Measurements from ENCODE around the gene IFT88.

IFT88 gene

DNA sequence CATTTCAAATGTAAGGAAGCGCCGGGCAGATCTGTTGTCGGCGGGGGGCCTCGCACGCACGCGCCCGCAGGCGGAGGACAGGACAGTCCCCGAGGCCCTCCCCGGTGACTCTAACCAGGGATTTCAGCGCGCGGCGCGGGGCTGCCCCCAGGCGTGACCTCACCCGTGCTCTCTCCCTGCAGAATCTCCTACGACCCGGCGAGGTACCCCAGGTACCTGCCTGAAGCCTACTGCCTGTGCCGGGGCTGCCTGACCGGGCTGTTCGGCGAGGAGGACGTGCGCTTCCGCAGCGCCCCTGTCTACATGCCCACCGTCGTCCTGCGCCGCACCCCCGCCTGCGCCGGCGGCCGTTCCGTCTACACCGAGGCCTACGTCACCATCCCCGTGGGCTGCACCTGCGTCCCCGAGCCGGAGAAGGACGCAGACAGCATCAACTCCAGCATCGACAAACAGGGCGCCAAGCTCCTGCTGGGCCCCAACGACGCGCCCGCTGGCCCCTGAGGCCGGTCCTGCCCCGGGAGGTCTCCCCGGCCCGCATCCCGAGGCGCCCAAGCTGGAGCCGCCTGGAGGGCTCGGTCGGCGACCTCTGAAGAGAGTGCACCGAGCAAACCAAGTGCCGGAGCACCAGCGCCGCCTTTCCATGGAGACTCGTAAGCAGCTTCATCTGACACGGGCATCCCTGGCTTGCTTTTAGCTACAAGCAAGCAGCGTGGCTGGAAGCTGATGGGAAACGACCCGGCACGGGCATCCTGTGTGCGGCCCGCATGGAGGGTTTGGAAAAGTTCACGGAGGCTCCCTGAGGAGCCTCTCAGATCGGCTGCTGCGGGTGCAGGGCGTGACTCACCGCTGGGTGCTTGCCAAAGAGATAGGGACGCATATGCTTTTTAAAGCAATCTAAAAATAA lies 154.7 kb downstream of the IFT88 start:
- no peak overlapping the region for H3K14ac ChIP-seq (ENCODE audit: low read length)
- WGBS (ENCODE audit: extremely low coverage, insufficient coverage, insufficient read length), result no CpG with 5 or more reads among the region's 81 CpGs

DNA sequence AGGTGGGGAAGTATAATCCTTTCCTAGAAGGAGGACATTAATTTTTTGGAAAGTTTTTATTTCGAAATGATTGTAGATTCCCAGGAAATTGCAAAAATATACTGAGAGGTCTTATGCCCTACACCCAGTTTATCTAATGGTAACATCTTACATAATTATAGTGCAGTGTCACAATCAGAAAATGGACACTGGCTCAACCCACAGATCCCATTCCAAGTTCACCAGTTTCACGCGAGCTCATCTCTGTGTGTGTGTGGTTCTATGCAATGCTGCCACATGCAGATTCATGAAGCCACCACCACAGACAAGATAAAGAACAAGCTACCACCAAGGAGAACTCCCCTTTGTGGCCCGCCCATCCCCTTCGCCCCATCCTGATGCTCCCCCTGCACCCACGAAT lies 160.9 kb downstream of the IFT88 start:
- no peak overlapping the region for H3K9ac ChIP-seq (ENCODE audit: low read length)
- no CpG with 5 or more reads among the region's 6 CpGs for WGBS (ENCODE audit: extremely low coverage, insufficient coverage, insufficient read length)

More for the DNA sequence above, 154.7 kb downstream of the IFT88 start:
- Histone ChIP-seq H2BK120ac (ENCODE audit: insufficient read depth, low read length, poor library complexity) (no peak overlapping the region), H3K4ac (ENCODE audit: low read depth, low read length) (no peak overlapping the region), H3K27ac (ENCODE audit: low read depth, low read length) (no peak overlapping the region), H3K23ac (ENCODE audit: low read length) (no peak overlapping the region), H3K36me3 (ENCODE audit: control insufficient read depth in 1 of 2, insufficient read depth in 2 of 2, low read length in 2 of 2) (no peaks in the 10 kb centered on the region), H3K18ac (ENCODE audit: low read length) (no peak overlapping the region), H4K8ac (ENCODE audit: low read depth, low read length) (peak overlapping the region; percentile 1), H2AK5ac (ENCODE audit: low read length) (no peak overlapping the region), H3K4me3 (ENCODE audit: low read depth, low read length) (peak overlapping the region; percentile 66), H3K79me2 (ENCODE audit: control insufficient read depth, insufficient read depth, low read length, poor library complexity) (no peaks in the 10 kb centered on the region), H4K12ac (ENCODE audit: low read depth, low read length) (no peak overlapping the region), H3K4me2 (ENCODE audit: low read length) (peak overlapping the region; percentile 78), H3K27me3 (ENCODE audit: insufficient read depth, low read length) (no peaks in the 10 kb centered on the region), H3K9ac (ENCODE audit: low read length) (no peak overlapping the region), H2BK12ac (ENCODE audit: low read length) (no peak overlapping the region), H2AFZ (ENCODE audit: insufficient read depth, low read length, poor library complexity) (peak overlapping the region; percentile 51), H3K9me3 (ENCODE audit: insufficient read depth, low read depth, low read length) (peaks cover 8% of the 10 kb centered on the region), H3K4me1 (ENCODE audit: control insufficient read depth in 1 of 2, insufficient read depth in 2 of 2, low read length in 2 of 2) (peaks cover 8 to 13% of the 10 kb centered on the region in 2 experiments), H3K79me1 (ENCODE audit: low read length) (no peaks in the 10 kb centered on the region), H2BK5ac (ENCODE audit: low read depth, low read length, poor library complexity) (no peak overlapping the region), H4K91ac (ENCODE audit: low read depth, low read length) (no peak overlapping the region)
- peak; percentile 97 to 98 for DNase-seq

DNA sequence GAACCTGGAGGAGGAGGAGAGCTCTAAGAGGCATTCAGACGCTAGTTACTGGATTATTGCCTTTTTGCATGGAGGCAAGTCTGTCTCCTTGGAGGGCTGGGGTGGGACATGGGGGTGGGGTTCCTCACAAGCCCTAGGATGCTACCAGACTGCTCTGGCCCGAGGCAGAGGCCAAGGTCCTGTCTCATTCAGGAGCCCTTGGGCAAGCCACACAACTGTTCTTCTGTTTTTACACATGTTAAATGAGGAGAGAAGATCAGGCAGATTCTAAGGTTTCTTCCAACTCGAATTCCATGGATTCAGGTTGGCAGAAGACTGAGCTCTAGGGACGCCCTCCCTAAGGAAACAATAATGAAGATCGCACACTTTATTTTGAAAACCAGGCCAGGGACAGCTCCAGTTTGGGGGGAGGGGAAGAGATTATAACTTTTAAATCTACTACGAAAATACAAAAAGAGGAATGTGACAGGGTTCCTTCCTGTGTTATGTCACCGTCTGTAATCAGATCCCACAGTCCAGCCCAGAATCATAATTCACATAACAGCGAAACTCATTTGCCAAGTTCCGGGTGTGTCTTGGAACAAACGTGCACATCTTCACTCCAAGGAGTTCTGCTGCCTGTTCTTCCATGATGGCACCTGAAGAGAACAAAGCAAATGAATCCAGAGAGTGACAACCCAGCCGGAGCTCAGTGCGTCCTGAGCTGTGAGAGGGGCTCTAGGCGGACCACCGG lies 161.8 kb downstream of the IFT88 start:
- H2AK5ac ChIP-seq (ENCODE audit: low read length), result no peak overlapping the region
- H3K4ac ChIP-seq (ENCODE audit: low read depth, low read length), result no peak overlapping the region
- H3K4me1 ChIP-seq (ENCODE audit: control insufficient read depth in 1 of 2, insufficient read depth in 2 of 2, low read length in 2 of 2), result peaks cover 0 to 2% of the 10 kb centered on the region in 2 experiments
- H3K36me3 ChIP-seq (ENCODE audit: control insufficient read depth in 1 of 2, insufficient read depth in 2 of 2, low read length in 2 of 2), result no peaks in the 10 kb centered on the region
- H3K4me2 ChIP-seq (ENCODE audit: low read length), result no peak overlapping the region
- no peak overlapping the region for H2AFZ ChIP-seq (ENCODE audit: insufficient read depth, low read length, poor library complexity)
- peaks cover 5% of the 10 kb centered on the region for H3K9me3 ChIP-seq (ENCODE audit: insufficient read depth, low read depth, low read length)
- no peak overlapping the region for H3K18ac ChIP-seq (ENCODE audit: low read length)
- H3K4me3 ChIP-seq (ENCODE audit: low read depth, low read length), result no peak overlapping the region
- no peaks in the 10 kb centered on the region for H3K27me3 ChIP-seq (ENCODE audit: insufficient read depth, low read length)
- H3K27ac ChIP-seq (ENCODE audit: low read depth, low read length), result no peak overlapping the region
- no peak for DNase-seq
- no peak overlapping the region for H3K9ac ChIP-seq (ENCODE audit: low read length)
- no peak overlapping the region for H2BK12ac ChIP-seq (ENCODE audit: low read length)
- H2BK5ac ChIP-seq (ENCODE audit: low read depth, low read length, poor library complexity), result no peak overlapping the region
- no peaks in the 10 kb centered on the region for H3K79me1 ChIP-seq (ENCODE audit: low read length)
- no peak overlapping the region for H4K8ac ChIP-seq (ENCODE audit: low read depth, low read length)
- H3K14ac ChIP-seq (ENCODE audit: low read length), result no peak overlapping the region
- no peak overlapping the region for H4K91ac ChIP-seq (ENCODE audit: low read depth, low read length)
- H3K23ac ChIP-seq (ENCODE audit: low read length), result no peak overlapping the region
- no peak overlapping the region for H4K12ac ChIP-seq (ENCODE audit: low read depth, low read length)
- no peaks in the 10 kb centered on the region for H3K79me2 ChIP-seq (ENCODE audit: control insufficient read depth, insufficient read depth, low read length, poor library complexity)
- no CpG with 5 or more reads among the region's 14 CpGs for WGBS (ENCODE audit: extremely low coverage, insufficient coverage, insufficient read length)
- no peak overlapping the region for H2BK120ac ChIP-seq (ENCODE audit: insufficient read depth, low read length, poor library complexity)

More for the DNA sequence above, 160.9 kb downstream of the IFT88 start:
- Histone ChIP-seq H3K23ac (ENCODE audit: low read length) (no peak overlapping the region), H3K27ac (ENCODE audit: low read depth, low read length) (no peak overlapping the region), H3K36me3 (ENCODE audit: control insufficient read depth in 1 of 2, insufficient read depth in 2 of 2, low read length in 2 of 2) (no peaks in the 10 kb centered on the region), H3K79me2 (ENCODE audit: control insufficient read depth, insufficient read depth, low read length, poor library complexity) (no peaks in the 10 kb centered on the region), H3K14ac (ENCODE audit: low read length) (no peak overlapping the region), H3K4ac (ENCODE audit: low read depth, low read length) (no peak overlapping the region), H2BK5ac (ENCODE audit: low read depth, low read length, poor library complexity) (no peak overlapping the region), H2AK5ac (ENCODE audit: low read length) (no peak overlapping the region), H3K18ac (ENCODE audit: low read length) (no peak overlapping the region), H2BK12ac (ENCODE audit: low read length) (no peak overlapping the region), H4K12ac (ENCODE audit: low read depth, low read length) (no peak overlapping the region), H3K27me3 (ENCODE audit: insufficient read depth, low read length) (no peaks in the 10 kb centered on the region), H3K4me1 (ENCODE audit: control insufficient read depth in 1 of 2, insufficient read depth in 2 of 2, low read length in 2 of 2) (peaks cover 0 to 2% of the 10 kb centered on the region in 2 experiments), H4K91ac (ENCODE audit: low read depth, low read length) (no peak overlapping the region), H3K4me2 (ENCODE audit: low read length) (no peak overlapping the region), H3K9me3 (ENCODE audit: insufficient read depth, low read depth, low read length) (peaks cover 5% of the 10 kb centered on the region), H3K79me1 (ENCODE audit: low read length) (no peaks in the 10 kb centered on the region), H2BK120ac (ENCODE audit: insufficient read depth, low read length, poor library complexity) (no peak overlapping the region), H3K4me3 (ENCODE audit: low read depth, low read length) (no peak overlapping the region), H4K8ac (ENCODE audit: low read depth, low read length) (no peak overlapping the region), H2AFZ (ENCODE audit: insufficient read depth, low read length, poor library complexity) (no peak overlapping the region)
- no peak for DNase-seq

DNA sequence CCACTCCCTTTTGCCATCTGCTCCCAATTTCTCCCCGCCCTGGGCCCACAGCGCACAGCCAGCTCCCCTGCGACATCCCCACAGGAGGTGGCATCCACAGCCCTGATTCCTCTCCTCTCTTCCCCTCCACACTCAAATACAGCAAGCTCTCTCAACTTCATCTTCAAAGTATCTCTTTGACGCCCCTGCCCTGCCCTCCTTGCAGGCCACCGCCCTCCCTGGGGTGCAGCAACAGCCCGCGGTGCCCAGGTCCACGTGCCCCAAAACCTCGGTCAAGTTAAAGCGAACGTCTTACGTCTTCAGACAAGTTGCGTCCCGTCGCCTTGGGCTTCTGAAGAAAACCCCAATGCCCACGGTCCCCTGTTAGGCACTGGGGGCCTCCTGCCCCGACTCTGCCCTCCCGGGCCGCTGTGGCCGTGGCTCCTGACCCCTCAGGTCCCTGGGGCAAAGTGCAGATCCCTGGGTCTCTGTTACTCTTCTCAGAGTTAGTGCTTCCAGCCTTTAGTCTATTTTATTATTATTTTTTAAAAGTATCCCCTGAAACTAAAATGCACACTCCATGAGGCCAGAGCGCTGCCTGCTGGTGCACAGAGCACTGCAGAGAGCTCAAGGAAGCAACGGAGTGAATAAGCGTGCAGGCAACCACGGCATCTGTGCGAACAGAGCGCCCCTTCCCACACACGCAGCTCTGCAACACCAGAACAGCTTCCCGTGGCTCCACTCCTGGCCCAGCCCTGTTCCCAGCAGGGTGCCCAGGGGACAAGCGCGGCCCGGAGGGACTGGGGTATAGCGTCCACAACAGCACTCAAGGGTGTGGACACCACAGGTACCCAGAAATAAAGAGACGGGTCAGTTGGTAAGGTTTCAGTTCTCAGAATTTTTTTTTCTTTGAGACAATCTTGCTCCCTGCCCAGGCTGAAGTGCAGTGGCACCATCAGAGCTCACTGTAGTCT lies 163.0 kb downstream of the IFT88 start:
- Histone ChIP-seq H4K91ac (ENCODE audit: low read depth, low read length) (no peak overlapping the region), H3K23ac (ENCODE audit: low read length) (no peak overlapping the region), H3K4me1 (ENCODE audit: control insufficient read depth in 1 of 2, insufficient read depth in 2 of 2, low read length in 2 of 2) (peaks cover 0 to 2% of the 10 kb centered on the region in 2 experiments), H2BK120ac (ENCODE audit: insufficient read depth, low read length, poor library complexity) (no peak overlapping the region), H3K4me2 (ENCODE audit: low read length) (no peak overlapping the region), H2BK5ac (ENCODE audit: low read depth, low read length, poor library complexity) (no peak overlapping the region), H3K9ac (ENCODE audit: low read length) (no peak overlapping the region), H3K27me3 (ENCODE audit: insufficient read depth, low read length) (no peaks in the 10 kb centered on the region), H3K18ac (ENCODE audit: low read length) (no peak overlapping the region), H3K14ac (ENCODE audit: low read length) (no peak overlapping the region), H4K12ac (ENCODE audit: low read depth, low read length) (no peak overlapping the region), H2AK5ac (ENCODE audit: low read length) (no peak overlapping the region), H3K27ac (ENCODE audit: low read depth, low read length) (no peak overlapping the region), H3K4me3 (ENCODE audit: low read depth, low read length) (no peak overlapping the region), H2BK12ac (ENCODE audit: low read length) (no peak overlapping the region), H4K8ac (ENCODE audit: low read depth, low read length) (no peak overlapping the region), H3K79me1 (ENCODE audit: low read length) (no peaks in the 10 kb centered on the region), H3K79me2 (ENCODE audit: control insufficient read depth, insufficient read depth, low read length, poor library complexity) (no peaks in the 10 kb centered on the region), H3K9me3 (ENCODE audit: insufficient read depth, low read depth, low read length) (peaks cover 2% of the 10 kb centered on the region), H2AFZ (ENCODE audit: insufficient read depth, low read length, poor library complexity) (no peak overlapping the region), H3K36me3 (ENCODE audit: control insufficient read depth in 1 of 2, insufficient read depth in 2 of 2, low read length in 2 of 2) (no peaks in the 10 kb centered on the region), H3K4ac (ENCODE audit: low read depth, low read length) (no peak overlapping the region)
- no peak for DNase-seq
- no CpG with 5 or more reads among the region's 33 CpGs for WGBS (ENCODE audit: extremely low coverage, insufficient coverage, insufficient read length)
